Measurements from ENCODE around the gene ARHGAP22.

The ARHGAP22 gene

GRCh38 chr10:48496831-48497779 is 107.8 kb downstream of the ARHGAP22 start:
- DNase-seq (ENCODE audit: low read depth): peak; percentile 31

- DNase-seq (ENCODE audit: low read depth): no peak
These were observed 108.6 kb downstream of the ARHGAP22 start for GRCh38 chr10:48496105-48496830.

GRCh38 chr10:48495282-48496045 is 109.4 kb downstream of the ARHGAP22 start:
- no peak for DNase-seq (ENCODE audit: low read depth)

GRCh38 chr10:48494611-48495010 is 110.3 kb downstream of the ARHGAP22 start:
- DNase-seq (ENCODE audit: low read depth): no peak

GRCh38 chr10:48494073-48494472 is 110.8 kb downstream of the ARHGAP22 start:
- DNase-seq (ENCODE audit: low read depth): no peak

GRCh38 chr10:48493083-48493871 is 111.6 kb downstream of the ARHGAP22 start:
- no peak for DNase-seq (ENCODE audit: low read depth)

GRCh38 chr10:48492201-48492600 is 112.7 kb downstream of the ARHGAP22 start:
- no peak for DNase-seq (ENCODE audit: low read depth)

- DNase-seq (ENCODE audit: low read depth): no peak
These were observed 113.3 kb downstream of the ARHGAP22 start for GRCh38 chr10:48491392-48492139.

GRCh38 chr10:48490946-48491345 is 113.9 kb downstream of the ARHGAP22 start:
- no peak for DNase-seq (ENCODE audit: low read depth)

- no peak for DNase-seq (ENCODE audit: low read depth)
These were observed 114.3 kb downstream of the ARHGAP22 start for GRCh38 chr10:48490571-48490940.

GRCh38 chr10:48489099-48489498 is 115.8 kb downstream of the ARHGAP22 start:
- no peak for DNase-seq (ENCODE audit: low read depth)

- no peak for DNase-seq (ENCODE audit: low read depth)
These were observed 117.6 kb downstream of the ARHGAP22 start for GRCh38 chr10:48487244-48487643.

- no peak for DNase-seq (ENCODE audit: low read depth)
These were observed 119.2 kb downstream of the ARHGAP22 start for GRCh38 chr10:48485711-48486110.

GRCh38 chr10:48484911-48485310 is 120.0 kb downstream of the ARHGAP22 start:
- no peak for DNase-seq (ENCODE audit: low read depth)

- no peak for DNase-seq (ENCODE audit: low read depth)
These were observed 122.7 kb downstream of the ARHGAP22 start for GRCh38 chr10:48482207-48482606.

GRCh38 chr10:48481385-48481784 is 123.5 kb downstream of the ARHGAP22 start:
- DNase-seq (ENCODE audit: low read depth): no peak

- DNase-seq (ENCODE audit: low read depth): no peak
These were observed 124.2 kb downstream of the ARHGAP22 start for GRCh38 chr10:48480397-48481374.

- no peak for DNase-seq (ENCODE audit: low read depth)
These were observed 125.7 kb downstream of the ARHGAP22 start for GRCh38 chr10:48478980-48479811.

GRCh38 chr10:48478469-48478868 is 126.4 kb downstream of the ARHGAP22 start:
- DNase-seq (ENCODE audit: low read depth): no peak
